ENCODE data around the gene SNAP29.
A peak's percentile ranks its signal among the peaks of the same experiment; 100 is the strongest.
"Not testable (repeated sequence)": the region's sequence is repeated elsewhere in the genome, so short reads cannot be mapped to it uniquely, and the experiment has no call there.

Gene SNAP29

DNA sequence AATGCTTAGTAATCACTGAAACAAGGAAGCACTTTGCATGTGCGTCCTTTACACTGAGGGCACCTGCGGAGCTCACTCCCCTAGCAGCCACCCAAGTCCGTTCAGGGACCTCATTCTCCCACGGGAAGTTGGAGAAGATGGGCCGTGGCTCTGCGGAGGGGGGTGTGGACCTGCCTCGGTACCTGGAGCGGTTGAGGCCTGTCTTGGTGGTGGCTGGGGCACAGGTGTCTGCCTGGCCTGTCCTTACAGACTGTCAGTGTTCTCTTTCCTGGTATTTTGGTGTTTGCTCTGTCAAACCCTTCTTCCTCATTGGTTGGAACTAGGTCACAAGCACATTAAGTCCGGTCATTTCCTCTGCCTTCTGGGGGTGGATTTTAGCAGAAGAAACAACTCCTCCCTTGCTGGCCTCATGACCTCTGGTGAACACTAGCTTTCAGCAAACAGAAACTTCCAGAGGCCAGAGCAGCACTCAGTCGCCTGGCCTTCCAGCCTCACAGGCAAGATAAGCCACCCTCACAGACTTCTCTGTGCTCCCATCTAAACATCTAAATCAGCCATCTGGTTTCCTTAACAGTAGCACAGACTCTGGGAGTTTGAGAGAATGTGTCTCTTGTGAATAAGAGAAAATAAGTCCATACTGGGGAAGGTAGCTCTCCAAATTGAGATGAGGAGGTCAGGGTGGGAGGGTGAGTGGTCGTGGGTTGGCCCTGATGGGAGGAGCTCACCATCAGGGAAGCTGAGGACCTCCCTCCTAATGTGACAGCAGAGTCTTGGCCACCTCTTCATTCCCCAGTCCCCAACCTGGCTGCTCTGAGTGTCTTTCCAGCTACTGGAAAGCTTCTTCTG lies 8.6 kb downstream of the SNAP29 start:
- FAIRE-seq, result no peak

- FAIRE-seq, result no peak
Measured at GRCh38 chr22:20868025-20868962, 9.5 kb downstream of the SNAP29 start.

DNA sequence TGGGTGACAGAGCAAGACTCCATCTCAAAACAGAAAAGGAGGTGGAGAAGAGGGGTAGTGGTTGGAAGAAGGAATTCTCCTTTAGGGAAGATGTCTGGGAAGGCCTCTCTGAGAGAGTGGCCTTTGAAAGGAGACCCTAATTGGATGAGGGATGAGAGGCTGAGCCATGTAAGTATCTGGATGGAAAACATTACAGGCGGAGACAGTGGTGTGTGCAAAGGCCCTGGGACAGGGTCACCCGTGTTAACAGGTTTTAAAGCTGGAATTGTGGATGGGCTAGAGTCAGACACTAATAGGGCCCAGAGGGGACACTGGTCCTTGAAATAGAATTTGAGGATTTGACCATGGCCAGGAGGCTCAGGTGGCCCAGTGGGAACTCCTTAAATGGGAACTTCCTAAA lies 10.4 kb downstream of the SNAP29 start:
- no peak for FAIRE-seq

- no peak for FAIRE-seq
Measured at GRCh38 chr22:20873214-20873613, 14.4 kb downstream of the SNAP29 start.

GRCh38 chr22:20875296-20875695 lies 16.5 kb downstream of the SNAP29 start:
- FAIRE-seq, result no peak

- FAIRE-seq, result no peak
Measured at GRCh38 chr22:20877715-20878114, 18.9 kb downstream of the SNAP29 start.

DNA sequence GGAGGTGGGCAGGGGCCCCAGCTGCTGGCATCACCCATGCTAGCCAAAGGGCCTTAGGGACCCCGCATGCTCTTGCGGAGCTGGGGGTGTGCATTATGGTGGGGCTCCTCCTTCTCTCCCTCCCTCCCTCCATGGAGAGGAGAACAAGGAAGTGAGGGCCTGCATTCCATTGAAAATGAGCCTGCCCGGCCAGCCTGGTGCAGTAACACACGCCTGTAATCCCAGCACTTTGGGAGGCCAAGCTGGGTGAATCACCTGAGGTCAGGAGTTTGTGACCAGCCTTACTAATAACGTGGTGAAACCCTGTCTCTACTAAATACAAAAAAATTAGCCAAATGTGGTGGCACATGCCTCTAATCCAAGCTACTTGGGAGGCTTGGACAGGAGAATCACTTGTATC lies 22.4 kb downstream of the SNAP29 start:
- FAIRE-seq, result no peak

DNA sequence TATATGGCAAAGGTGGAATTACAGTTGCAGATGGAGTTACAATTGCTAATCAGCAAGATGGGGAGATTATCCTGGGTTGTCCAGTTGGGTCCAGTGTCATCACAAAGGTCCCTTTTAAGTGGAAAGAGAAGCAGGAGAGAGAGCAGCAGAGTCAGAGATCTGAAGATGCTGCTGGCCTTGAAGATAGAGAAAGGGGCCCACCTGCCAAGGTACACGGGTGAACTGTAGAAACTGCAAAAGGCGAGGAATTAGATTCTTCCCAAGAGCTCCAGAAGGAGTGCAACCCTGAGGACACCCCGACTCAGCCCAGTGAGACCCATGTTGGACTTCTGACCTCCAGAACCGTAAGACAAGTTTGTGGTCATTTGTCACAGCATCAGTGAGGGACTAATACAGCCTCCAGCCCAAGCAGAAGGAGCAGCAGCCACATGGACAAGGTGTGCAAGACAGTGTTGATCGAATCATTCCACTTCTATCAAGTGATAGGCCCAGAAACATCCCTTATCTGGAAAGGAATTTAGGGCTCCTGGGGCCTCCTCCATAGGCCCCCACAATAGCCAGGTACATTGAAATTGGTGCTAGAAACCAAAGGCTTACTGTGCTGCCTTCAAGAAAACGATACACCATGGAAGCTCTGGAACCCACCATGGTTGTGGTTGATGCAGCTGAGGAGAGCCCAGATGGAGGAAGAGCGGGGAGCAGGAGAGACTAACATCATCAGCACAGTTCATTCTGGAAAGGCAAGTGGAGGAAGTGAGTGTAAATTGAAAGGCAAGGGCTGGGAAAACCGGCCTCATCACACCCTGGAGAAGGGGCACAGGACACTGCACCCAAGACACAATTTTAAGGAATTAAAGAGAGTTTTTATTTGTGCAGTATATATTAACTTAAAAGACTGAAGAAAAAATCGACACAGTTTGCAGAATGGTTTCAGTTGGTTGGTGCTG lies 23.3 kb downstream of the SNAP29 start:
- no peak for FAIRE-seq

DNA sequence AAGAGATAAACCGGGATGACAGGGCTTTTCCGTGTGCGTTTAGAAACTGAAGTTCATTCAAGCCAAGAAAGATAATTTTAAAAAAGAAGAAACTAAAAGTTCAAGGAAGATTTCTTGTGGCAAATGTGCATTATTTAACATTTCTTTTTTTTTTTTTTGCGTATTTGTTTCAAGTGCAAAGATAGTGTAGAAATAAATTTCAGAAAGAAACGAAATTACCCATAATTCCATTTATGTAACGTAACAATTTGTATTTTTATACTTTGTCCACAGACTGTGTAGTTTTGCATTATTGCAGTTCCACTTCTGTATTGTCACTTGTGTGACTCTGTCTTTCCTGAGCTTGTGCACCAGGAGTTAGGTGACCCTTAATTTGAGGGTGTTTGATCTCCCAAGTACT lies 24.0 kb downstream of the SNAP29 start:
- FAIRE-seq, result no peak

GRCh38 chr22:20884454-20884853 lies 25.6 kb downstream of the SNAP29 start:
- no peak for FAIRE-seq

GRCh38 chr22:20885017-20885556 lies 26.3 kb downstream of the SNAP29 start:
- no peak for FAIRE-seq

DNA sequence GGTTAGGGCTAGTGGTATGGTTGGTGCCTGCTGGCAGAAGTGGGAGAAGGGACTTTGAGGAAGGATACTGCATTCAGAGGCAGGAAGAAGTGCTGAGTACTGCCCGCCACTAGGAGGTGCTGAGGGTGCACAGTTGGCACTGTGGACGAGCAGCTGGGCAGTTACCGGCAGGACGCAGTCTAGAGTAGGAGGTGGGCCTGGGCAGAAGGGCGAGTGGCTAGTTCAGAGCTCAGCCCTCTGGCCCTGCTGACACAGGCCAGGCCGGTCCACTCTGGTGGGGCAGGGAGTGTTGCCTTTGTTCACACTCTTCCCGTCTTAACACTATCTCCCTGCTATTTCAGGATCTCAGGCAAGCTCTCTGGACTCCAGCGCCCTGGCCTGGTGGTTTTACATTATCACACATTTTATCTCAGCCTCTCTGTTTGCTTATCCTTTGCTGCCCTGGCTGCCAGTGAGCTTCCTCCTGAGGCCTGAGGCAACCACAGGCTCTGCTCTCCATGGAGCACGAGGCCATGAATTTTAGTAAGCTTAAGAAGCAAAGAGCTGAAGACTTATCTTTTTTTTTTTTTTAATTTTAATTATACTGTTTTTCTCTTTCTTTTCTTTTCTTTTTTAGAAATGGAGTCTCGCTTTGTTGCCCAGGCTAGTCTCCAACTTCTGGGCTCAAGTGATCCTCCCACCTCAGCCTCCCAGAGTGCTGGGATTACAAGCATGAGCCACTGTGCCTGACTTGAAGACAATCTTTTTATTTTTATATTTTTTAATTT lies 26.9 kb downstream of the SNAP29 start:
- FAIRE-seq, result peak; percentile 9

GRCh38 chr22:20887375-20887774 lies 28.6 kb downstream of the SNAP29 start:
- no peak for FAIRE-seq

GRCh38 chr22:20889025-20889704 lies 30.4 kb downstream of the SNAP29 start:
- FAIRE-seq, result no peak

DNA sequence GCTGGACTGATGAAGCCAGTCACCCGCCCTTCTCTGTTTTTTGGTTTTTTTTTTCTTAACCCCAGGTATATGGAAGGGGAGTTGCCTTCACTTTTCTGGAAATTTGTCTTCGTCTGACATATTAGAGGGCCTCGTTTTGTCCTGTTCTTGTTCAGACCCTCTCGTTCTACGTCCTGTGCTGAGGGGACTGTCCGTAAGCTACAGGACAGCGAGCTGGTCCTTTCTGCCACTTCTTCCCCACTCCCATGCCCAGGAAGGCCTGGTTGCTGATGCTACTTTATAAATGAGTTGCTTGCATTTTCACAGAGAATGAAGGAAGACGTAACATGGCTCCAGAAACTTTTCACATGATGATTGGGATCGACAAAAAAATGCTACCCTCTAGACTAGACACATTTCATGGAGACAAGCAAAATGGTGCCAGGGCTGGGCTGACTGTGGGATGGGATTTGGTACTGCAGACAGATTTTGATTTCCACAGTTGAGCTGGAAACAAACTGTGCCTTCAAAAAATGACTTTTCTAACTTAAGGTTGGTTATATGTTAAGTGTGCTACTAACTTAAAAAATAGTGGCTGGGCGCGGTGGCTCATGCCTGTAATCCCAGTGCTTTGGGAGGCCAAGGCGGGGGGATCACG lies 31.2 kb downstream of the SNAP29 start:
- FAIRE-seq, result no peak

- no peak for FAIRE-seq
Measured at GRCh38 chr22:20890975-20891374, 32.2 kb downstream of the SNAP29 start.

GRCh38 chr22:20897737-20898136 lies 38.9 kb downstream of the SNAP29 start:
- FAIRE-seq, result not testable (repeated sequence)

- no peak for FAIRE-seq
Measured at GRCh38 chr22:20899827-20900423, 41.1 kb downstream of the SNAP29 start.

- FAIRE-seq, result not testable (repeated sequence)
Measured at GRCh38 chr22:20901093-20902033, 42.6 kb downstream of the SNAP29 start.
